IMR-90 (cell line): ENCODE results near the gene MCUB. TPM values are rescaled to one million over a fixed set of nuclear protein-coding genes. Genes with fewer than 3 reads are reported as not detected.

Experiments
- ATAC-seq: fragments of 200-7000 bp; cut with Tn5 transposase; 2 replicates; pipeline ENCODE4 v1.9.1; 2020; ENCODE audit warnings: low read depth, mild to moderate bottlenecking, moderate library complexity
- BruUV-seq: library from RNA; stranded (reverse); fragments of 400-500 nt; replicated peaks from 2 replicates; lab custom pipeline; 2021; lab: Mats Ljungman, UMichigan
- CTCF ChIA-PET: fragments of 300-600 bp; formaldehyde crosslinking; extraction: SDS; loops from one replicate; lab custom pipeline; 2021; ENCODE audit warnings: antibody characterized with exemption; lab: Yijun Ruan, JAX
- POLR2A ChIA-PET: fragments of 300-600 bp; sonication (Branson Sonifier 250); formaldehyde crosslinking; loops from one replicate; lab custom pipeline; 2022; ENCODE audit warnings: antibody characterized with exemption; ENCODE audit not compliant: unreplicated experiment; lab: Charles Lee
- DNase-seq: peaks from one replicate; pipeline ENCODE4 v3.0.0; 2013
- H2AFZ ChIP-seq: replicated peaks from 2 replicates; pipeline ENCODE3; 2013; ENCODE audit warnings: low read length, mild to moderate bottlenecking; ENCODE audit not compliant: poor library complexity
- H2AK5ac ChIP-seq: 2 replicates; pipeline ENCODE4 v1.6.1; 2013; ENCODE audit warnings: low read depth, low read length, inconsistent platforms
- H2AK9ac ChIP-seq: replicated peaks from 2 replicates; pipeline ENCODE3; 2013; ENCODE audit warnings: mild to moderate bottlenecking, low read depth, low read length, moderate library complexity; ENCODE audit not compliant: poor library complexity
- H2BK120ac ChIP-seq: 2 replicates; pipeline ENCODE4 v1.6.1; 2013; ENCODE audit warnings: low read depth, low read length, inconsistent platforms
- H2BK15ac ChIP-seq: 3 replicates; pipeline ENCODE4 v1.6.1; 2013; ENCODE audit warnings: low read depth, low read length, inconsistent platforms
- H2BK20ac ChIP-seq: 2 replicates; pipeline ENCODE4 v1.6.1; 2013; ENCODE audit warnings: low read depth, mild to moderate bottlenecking, inconsistent platforms, low read length, moderate library complexity
- H2BK5ac ChIP-seq: 2 replicates; pipeline ENCODE4 v1.6.1; 2013; ENCODE audit warnings: mild to moderate bottlenecking, low read depth, low read length, inconsistent platforms; ENCODE audit not compliant: poor library complexity, severe bottlenecking
- H3K14ac ChIP-seq: replicated peaks from 2 replicates; pipeline ENCODE4 v1.6.1; 2013; ENCODE audit warnings: low read depth, low read length, inconsistent platforms
- H3K18ac ChIP-seq: 2 replicates; pipeline ENCODE4 v1.6.1; 2013; ENCODE audit warnings: low read depth, low read length, control low read depth
- H3K23ac ChIP-seq: 2 replicates; pipeline ENCODE4 v1.6.1; 2013; ENCODE audit warnings: low read depth, low read length, inconsistent platforms
- H3K27ac ChIP-seq: 2 replicates; pipeline ENCODE4 v1.5.1; 2013; ENCODE audit warnings: mild to moderate bottlenecking, control low read depth, low read length; ENCODE audit not compliant: insufficient read depth
- H3K27me3 ChIP-seq: 2 replicates; pipeline ENCODE4 v1.6.1; 2013; ENCODE audit warnings: low read length; ENCODE audit not compliant: control insufficient read depth, insufficient read depth
- H3K36me3 ChIP-seq: 2 replicates; pipeline ENCODE4 v1.6.1; 2013; ENCODE audit warnings: low read length, mixed read lengths; ENCODE audit not compliant: control insufficient read depth, insufficient read depth
- H3K4ac ChIP-seq: 2 replicates; pipeline ENCODE4 v1.6.1; 2013; ENCODE audit warnings: low read depth, low read length, inconsistent platforms
- H3K4me1 ChIP-seq: 2 replicates; pipeline ENCODE4 v1.6.1; 2013; ENCODE audit warnings: low read length, mixed read lengths; ENCODE audit not compliant: control insufficient read depth, insufficient read depth
- H3K4me2 ChIP-seq: 2 replicates; pipeline ENCODE4 v1.6.1; 2013; ENCODE audit warnings: low read depth, mild to moderate bottlenecking, control low read depth, low read length, moderate library complexity
- H3K4me3 ChIP-seq: 2 replicates; pipeline ENCODE4 v1.5.1; 2013; ENCODE audit warnings: low read depth, mild to moderate bottlenecking, control low read depth, low read length, moderate library complexity; ENCODE audit not compliant: insufficient read depth
- H3K56ac ChIP-seq: 2 replicates; pipeline ENCODE4 v1.6.1; 2013; ENCODE audit warnings: low read length, inconsistent platforms; ENCODE audit not compliant: insufficient read depth; ENCODE audit errors: extremely low read depth
- H3K79me1 ChIP-seq, 2 experiments: 2 replicates each; pipeline ENCODE4 v1.6.1; 2013; ENCODE audit warnings: low read length in 2 of 2, inconsistent platforms in 1 of 2, low read depth in 1 of 2
- H3K9ac ChIP-seq: 2 replicates; pipeline ENCODE4 v1.6.1; 2013; ENCODE audit warnings: low read depth, low read length, control low read depth
- H3K9me1 ChIP-seq: 2 replicates; pipeline ENCODE4 v1.6.1; 2013; ENCODE audit warnings: low read length, inconsistent platforms; ENCODE audit not compliant: insufficient read depth
- H3K9me3 ChIP-seq: 2 replicates; pipeline ENCODE4 v1.6.1; 2013; ENCODE audit warnings: low read length; ENCODE audit not compliant: control insufficient read depth, insufficient read depth
- H4K20me1 ChIP-seq: 2 replicates; pipeline ENCODE4 v1.6.1; 2013; ENCODE audit warnings: low read length, inconsistent platforms; ENCODE audit not compliant: insufficient read depth
- H4K5ac ChIP-seq: 2 replicates; pipeline ENCODE4 v1.6.1; 2013; ENCODE audit warnings: mild to moderate bottlenecking, low read depth, low read length, control low read depth
- H4K8ac ChIP-seq, 2 experiments: 2 replicates each; pipeline ENCODE4 v1.6.1; 2013; ENCODE audit warnings: low read depth in 2 of 2, low read length in 2 of 2, control low read depth in 1 of 2, inconsistent platforms in 1 of 2
- H4K91ac ChIP-seq: 2 replicates; pipeline ENCODE4 v1.6.1; 2013; ENCODE audit warnings: low read depth, low read length, inconsistent platforms; ENCODE audit not compliant: insufficient read depth
- BHLHE40 ChIP-seq: fragments of 150-350 bp; IDR thresholded peaks from 2 replicates; pipeline ENCODE4 v1.6.1; 2016; ENCODE audit warnings: mild to moderate bottlenecking, low read depth, low read length
- CEBPB ChIP-seq: IDR thresholded peaks from 2 replicates; pipeline ENCODE4 v1.6.1; 2012; ENCODE audit warnings: low read depth, low read length, improper control_type of control experiment
- CHD1 ChIP-seq: IDR thresholded peaks from 2 replicates; pipeline ENCODE4 v1.6.1; 2012; ENCODE audit warnings: low read depth, low read length, improper control_type of control experiment
- ELK1 ChIP-seq: fragments of 150-350 bp; IDR thresholded peaks from 2 replicates; pipeline ENCODE4 v1.6.1; 2016; ENCODE audit warnings: low read depth, mild to moderate bottlenecking, low read length, moderate library complexity, borderline replicate concordance
- FOS ChIP-seq: fragments of 150-350 bp; IDR thresholded peaks from 2 replicates; pipeline ENCODE4 v1.6.1; 2016; ENCODE audit warnings: low read depth, low read length
- MAFK ChIP-seq: IDR thresholded peaks from 2 replicates; pipeline ENCODE4 v1.6.1; 2012; ENCODE audit warnings: low read depth, low read length, improper control_type of control experiment
- MAZ ChIP-seq: IDR thresholded peaks from 2 replicates; pipeline ENCODE4 v1.6.1; 2012; ENCODE audit warnings: low read depth, mild to moderate bottlenecking, low read length, improper control_type of control experiment, moderate library complexity, borderline replicate concordance
- MXI1 ChIP-seq: IDR thresholded peaks from 2 replicates; pipeline ENCODE4 v1.6.1; 2012; ENCODE audit warnings: low read depth, mild to moderate bottlenecking, low read length, moderate library complexity, borderline replicate concordance
- NFE2L2 ChIP-seq: fragments of 150-350 bp; IDR thresholded peaks from 2 replicates; pipeline ENCODE4 v1.6.1; 2016; ENCODE audit warnings: low read depth, mild to moderate bottlenecking, low read length
- POLR2A ChIP-seq: IDR thresholded peaks from 2 replicates; pipeline ENCODE4 v1.6.1; 2012; ENCODE audit warnings: mild to moderate bottlenecking, low read depth, low read length
- RAD21 ChIP-seq: IDR thresholded peaks from 2 replicates; pipeline ENCODE4 v1.6.1; 2012; ENCODE audit warnings: low read length, improper control_type of control experiment
- RCOR1 ChIP-seq: IDR thresholded peaks from 2 replicates; pipeline ENCODE4 v1.6.1; 2012; ENCODE audit warnings: mild to moderate bottlenecking, low read length, improper control_type of control experiment; ENCODE audit not compliant: insufficient replicate concordance
- RFX5 ChIP-seq: IDR thresholded peaks from 2 replicates; pipeline ENCODE4 v1.8.0; 2012; ENCODE audit warnings: low read depth, mild to moderate bottlenecking, low read length, moderate library complexity
- SMC3 ChIP-seq: fragments of 150-350 bp; IDR thresholded peaks from 2 replicates; pipeline ENCODE4 v1.6.1; 2016; ENCODE audit warnings: low read depth, mild to moderate bottlenecking, antibody characterized with exemption, low read length, moderate library complexity
- USF2 ChIP-seq: fragments of 150-350 bp; IDR thresholded peaks from 2 replicates; pipeline ENCODE4 v1.6.1; 2017; ENCODE audit warnings: mild to moderate bottlenecking, antibody characterized with exemption, low read length, low read depth
- WGBS, 2 experiments: methylation state at CpG; one replicate each; pipeline versions ENCODE4 v1.1.5 to v1.1.7; 2013; ENCODE audit warnings: missing lambda C conversion rate in 2 of 2; ENCODE audit not compliant: insufficient read length in 1 of 2; ENCODE audit errors: extremely low coverage in 2 of 2; 5-methylcytosine and 5-hydroxymethylcytosine counted together
- dilution Hi-C: fragments of 300-500 bp; cut with HindIII; formaldehyde crosslinking; loops from one replicate; pipeline ENCODE4 v1.14.3; 2018; ENCODE audit warnings: low sequenced_read_pairs; ENCODE audit not compliant: unreplicated experiment
- in situ Hi-C: fragments of 300-500 bp; cut with MboI; formaldehyde crosslinking; loops from 3 replicates; pipeline ENCODE4 v1.14.3; 2019; ENCODE audit warnings: low sequenced_read_pairs, inconsistent platforms, mixed read lengths
- intact Hi-C: fragments of 100-400 bp; cut with micrococcal nuclease; formaldehyde crosslinking; loops from 2 replicates; pipeline ENCODE4 v1.10.0; 2022
- polyA plus RNA-seq, 3 experiments: library from polyadenylated mRNA; depleted of rRNA; stranded (reverse); fragments of >200 nt; gene quantifications; 2 replicates each; pipeline ENCODE4 v1.2.3, GENCODE V29; 2012; ENCODE audit warnings: low replicate concordance in 1 of 3
- total RNA-seq: library from RNA; depleted of rRNA; stranded (reverse); fragments of >200 nt; gene quantifications from 2 replicates; pipeline ENCODE4 v1.2.3, GENCODE V29; 2012

MCUB gene
- total and polyA plus RNA-seq, 2 of the 4 experiments (the other 2 are of a cell fraction) = 18.5 to 20.4 TPM

GRCh38 chr4:109510687-109511086, 49.4 kb upstream of the MCUB start (continued):
- TF ChIP-seq NFE2L2 (no peak), RCOR1 (no peak), USF2 (no peak), MXI1 (no peak), FOS (no peak)

GRCh38 chr4:109511414-109511813, 48.6 kb upstream of the MCUB start:
- H3K9me1 ChIP-seq = peaks cover 4% of the 10 kb centered on the region; the same call in 1 of the 2 replicates
- H3K79me1 ChIP-seq = peaks cover 3 to 5% of the 10 kb centered on the region in 2 experiments; a peak in 2 of 4 replicates
- no peak overlapping the region for H2AFZ ChIP-seq
- H3K9ac ChIP-seq = no peak overlapping the region
- BruUV-seq = no TSS peak
- DNase-seq (no peak), ATAC-seq (no peak)
- H3K4me2 ChIP-seq = no peak overlapping the region
- no peak overlapping the region for H4K8ac ChIP-seq
- H3K9me3 ChIP-seq = no peaks in the 10 kb centered on the region
- in situ Hi-C loops (no loop called here), dilution Hi-C loops (no loop called here), intact Hi-C loops (no loop called here)
- H4K91ac ChIP-seq = no peak overlapping the region
- H3K56ac ChIP-seq = no peak overlapping the region
- H3K4ac ChIP-seq = no peak overlapping the region
- H3K4me3 ChIP-seq = no peak overlapping the region
- CTCF ChIA-PET = no interaction called here
- no peak overlapping the region for H2BK15ac ChIP-seq
- no peak overlapping the region for H2BK120ac ChIP-seq
- H3K36me3 ChIP-seq = peaks cover 28% of the 10 kb centered on the region
- no peak overlapping the region for H2AK9ac ChIP-seq
- H3K27ac ChIP-seq = no peak overlapping the region
- H4K5ac ChIP-seq = no peak overlapping the region
- POLR2A ChIA-PET = no interaction called here
- no peak overlapping the region for H2BK5ac ChIP-seq
- no peak overlapping the region for H3K23ac ChIP-seq
- H3K27me3 ChIP-seq = no peaks in the 10 kb centered on the region
- H4K20me1 ChIP-seq = no peaks in the 10 kb centered on the region
- no peak overlapping the region for H2BK20ac ChIP-seq
- 0 out of 2 replicates have a peak, but pooled peaks cover 2% of the 10 kb centered on the region for H3K4me1 ChIP-seq
- H3K18ac ChIP-seq = no peak overlapping the region
- H2AK5ac ChIP-seq = no peak overlapping the region
- no peak overlapping the region for H3K14ac ChIP-seq
- whole genome bisulfite sequencing, 2 experiments = no CpG with 5 or more reads among the region's 2 CpGs
- TF ChIP-seq POLR2A (no peak), MXI1 (no peak), SMC3 (no peak), RCOR1 (no peak), NFE2L2 (no peak), RFX5 (no peak), MAFK (no peak), FOS (no peak), CEBPB (no peak), USF2 (no peak), BHLHE40 (no peak), RAD21 (no peak), MAZ (no peak), ELK1 (no peak), CHD1 (no peak)
